ENCODE results near the gene TBX5.

Gene TBX5

DNA sequence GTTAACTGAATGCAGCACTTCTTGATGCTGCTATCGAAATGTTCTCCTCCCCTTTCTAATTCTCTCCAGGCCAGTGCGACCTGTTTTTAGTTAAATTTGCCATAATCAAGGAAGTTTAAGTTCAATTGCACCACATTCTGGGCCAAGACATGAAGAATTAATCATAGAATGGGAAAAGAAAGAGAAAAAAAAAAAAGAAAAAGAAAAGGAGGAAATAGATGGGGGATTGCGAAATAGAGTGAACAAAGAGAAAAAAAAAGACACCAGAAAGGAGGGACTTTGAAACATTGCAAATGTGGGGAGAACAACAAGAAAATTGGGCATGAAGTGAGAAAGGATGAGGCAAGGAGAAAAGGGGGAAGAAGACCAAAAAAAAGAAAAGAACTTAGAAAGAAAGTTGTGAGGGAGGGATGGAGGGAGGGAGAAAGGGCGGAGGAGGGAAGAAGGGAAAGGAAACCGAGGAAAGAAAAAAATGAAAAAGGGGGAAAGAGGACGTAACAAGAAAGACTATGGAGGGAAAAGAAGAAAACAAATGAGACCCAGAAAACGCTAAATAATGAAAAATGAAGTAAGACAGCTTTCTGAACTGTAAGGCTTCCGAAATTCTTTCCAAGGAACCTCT is 32.8 kb upstream of the TBX5 start:
- TF ChIP-seq, protein P1, sequence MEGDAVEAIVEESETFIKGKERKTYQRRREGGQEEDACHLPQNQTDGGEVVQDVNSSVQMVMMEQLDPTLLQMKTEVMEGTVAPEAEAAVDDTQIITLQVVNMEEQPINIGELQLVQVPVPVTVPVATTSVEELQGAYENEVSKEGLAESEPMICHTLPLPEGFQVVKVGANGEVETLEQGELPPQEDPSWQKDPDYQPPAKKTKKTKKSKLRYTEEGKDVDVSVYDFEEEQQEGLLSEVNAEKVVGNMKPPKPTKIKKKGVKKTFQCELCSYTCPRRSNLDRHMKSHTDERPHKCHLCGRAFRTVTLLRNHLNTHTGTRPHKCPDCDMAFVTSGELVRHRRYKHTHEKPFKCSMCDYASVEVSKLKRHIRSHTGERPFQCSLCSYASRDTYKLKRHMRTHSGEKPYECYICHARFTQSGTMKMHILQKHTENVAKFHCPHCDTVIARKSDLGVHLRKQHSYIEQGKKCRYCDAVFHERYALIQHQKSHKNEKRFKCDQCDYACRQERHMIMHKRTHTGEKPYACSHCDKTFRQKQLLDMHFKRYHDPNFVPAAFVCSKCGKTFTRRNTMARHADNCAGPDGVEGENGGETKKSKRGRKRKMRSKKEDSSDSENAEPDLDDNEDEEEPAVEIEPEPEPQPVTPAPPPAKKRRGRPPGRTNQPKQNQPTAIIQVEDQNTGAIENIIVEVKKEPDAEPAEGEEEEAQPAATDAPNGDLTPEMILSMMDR (IDR thresholded peaks at IDR 0.05; ENCODE audit: low read depth, low read length, missing control alignments), result no peak
- Histone ChIP-seq H3K27me3 (replicated peaks) (peaks cover 40% of the 10 kb centered on the region), H3K27ac (no peak overlapping the region), H3K36me3 (replicated peaks) (no peaks in the 10 kb centered on the region), H3K4me3 (ENCODE audit: low read depth, low read length) (no peak overlapping the region)
- in situ Hi-C loops (cut with HindIII; ENCODE audit: low pct_ligation_motif_present, low sequenced_read_pairs), result no loop called here
- DNase-seq, result no peak

- TF ChIP-seq, protein P1 (IDR thresholded peaks at IDR 0.05; ENCODE audit: low read depth, low read length, missing control alignments), result no peak
- Histone ChIP-seq H3K36me3 (replicated peaks) (no peaks in the 10 kb centered on the region), H3K27ac (no peak overlapping the region), H3K4me3 (ENCODE audit: low read depth, low read length) (no peak overlapping the region), H3K27me3 (replicated peaks) (peaks cover 6% of the 10 kb centered on the region)
- DNase-seq, result no peak
- in situ Hi-C loops (cut with HindIII; ENCODE audit: low pct_ligation_motif_present, low sequenced_read_pairs), result no loop called here
These were observed 28.4 kb upstream of the TBX5 start for GRCh38 chr12:114434341-114434740.

DNA sequence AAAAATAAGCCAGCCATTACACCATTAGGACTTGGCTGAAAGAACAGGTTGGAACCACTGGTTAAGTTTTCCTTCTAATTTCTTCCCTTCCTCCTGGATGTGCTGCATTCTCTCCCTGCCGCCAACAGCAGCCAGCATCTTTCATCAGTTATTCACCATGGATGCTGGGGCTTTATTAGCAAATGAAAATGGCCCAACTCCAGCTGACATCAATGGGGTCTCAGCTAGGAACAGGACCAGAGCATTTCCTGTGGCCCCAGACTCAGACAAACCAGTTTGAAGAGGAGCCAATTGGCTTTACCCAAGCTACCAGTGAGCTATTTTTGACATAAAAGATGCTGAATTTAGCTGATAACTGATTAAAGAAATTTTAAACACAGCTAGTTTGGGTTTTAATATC is 26.0 kb upstream of the TBX5 start:
- no peaks in the 10 kb centered on the region for H3K27me3 ChIP-seq (replicated peaks)
- no peaks in the 10 kb centered on the region for H3K36me3 ChIP-seq (replicated peaks)
- H3K27ac ChIP-seq, result no peak overlapping the region
- in situ Hi-C loops (cut with HindIII; ENCODE audit: low pct_ligation_motif_present, low sequenced_read_pairs), result no loop called here
- DNase-seq, result no peak
- TF ChIP-seq, protein P1 (IDR thresholded peaks at IDR 0.05; ENCODE audit: low read depth, low read length, missing control alignments), result no peak
- no peak overlapping the region for H3K4me3 ChIP-seq (ENCODE audit: low read depth, low read length)

GRCh38 chr12:114430306-114430705 is 24.4 kb upstream of the TBX5 start:
- Histone ChIP-seq H3K27ac (no peak overlapping the region), H3K27me3 (replicated peaks) (no peaks in the 10 kb centered on the region), H3K4me3 (ENCODE audit: low read depth, low read length) (no peak overlapping the region), H3K36me3 (replicated peaks) (no peaks in the 10 kb centered on the region)
- in situ Hi-C loops (cut with HindIII; ENCODE audit: low pct_ligation_motif_present, low sequenced_read_pairs), result no loop called here
- TF ChIP-seq, protein P1 (IDR thresholded peaks at IDR 0.05; ENCODE audit: low read depth, low read length, missing control alignments), result no peak
- no peak for DNase-seq

DNA sequence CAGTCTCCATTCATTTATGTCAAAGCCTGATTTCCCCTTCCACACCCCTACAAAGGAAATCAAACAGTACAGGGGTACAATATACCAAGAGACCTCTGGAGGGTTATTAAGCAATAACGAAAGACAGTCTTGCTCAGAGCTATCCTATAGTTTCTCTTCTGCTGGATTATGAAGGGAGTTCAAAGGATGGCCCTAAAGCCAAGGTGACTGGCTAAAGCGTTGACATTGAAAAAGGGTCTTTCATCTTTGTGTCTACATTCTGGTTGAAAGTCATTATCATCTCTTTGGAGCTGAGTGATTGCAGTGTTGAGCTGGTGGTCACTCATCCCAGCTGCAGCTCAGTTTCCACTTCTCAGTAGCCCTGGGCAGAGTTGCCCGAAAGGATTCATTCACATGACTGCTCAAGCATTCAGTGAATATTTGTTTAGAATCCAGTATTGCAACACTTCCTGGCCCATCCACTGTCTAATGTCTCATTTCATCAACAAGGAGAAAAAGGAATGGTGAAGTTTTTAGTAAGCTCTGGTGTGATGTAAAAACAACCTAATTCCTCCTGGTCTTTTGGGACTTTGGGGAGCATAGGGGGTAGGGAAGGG is 19.2 kb upstream of the TBX5 start:
- in situ Hi-C loops (cut with HindIII; ENCODE audit: low pct_ligation_motif_present, low sequenced_read_pairs), result no loop called here
- Histone ChIP-seq H3K4me3 (ENCODE audit: low read depth, low read length) (no peak overlapping the region), H3K36me3 (replicated peaks) (no peaks in the 10 kb centered on the region), H3K27ac (no peak overlapping the region), H3K27me3 (replicated peaks) (no peaks in the 10 kb centered on the region)
- no peak for DNase-seq
- TF ChIP-seq, protein P1 (IDR thresholded peaks at IDR 0.05; ENCODE audit: low read depth, low read length, missing control alignments), result no peak

DNA sequence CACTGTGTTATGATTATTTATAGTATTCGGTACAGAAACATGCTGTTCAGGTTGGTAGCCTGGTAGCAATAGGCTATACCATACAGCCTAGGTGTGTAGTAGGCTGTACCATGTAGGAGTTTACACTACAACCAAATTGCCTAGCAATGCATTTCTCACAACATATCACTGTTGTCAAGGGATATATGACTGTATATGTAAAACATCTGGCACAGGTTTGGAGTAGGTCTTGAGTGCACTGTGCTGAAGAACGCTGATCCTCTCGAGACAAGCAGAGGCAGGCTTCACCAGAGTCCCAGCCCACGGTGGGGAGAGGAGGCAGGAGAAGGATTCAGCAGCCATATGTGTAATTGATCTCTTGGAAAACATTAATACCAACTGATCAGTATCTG is 15.0 kb upstream of the TBX5 start:
- TF ChIP-seq, protein P1 (IDR thresholded peaks at IDR 0.05; ENCODE audit: low read depth, low read length, missing control alignments), result no peak
- DNase-seq, result no peak
- Histone ChIP-seq H3K27me3 (replicated peaks) (no peaks in the 10 kb centered on the region), H3K36me3 (replicated peaks) (no peaks in the 10 kb centered on the region), H3K27ac (no peak overlapping the region), H3K4me3 (ENCODE audit: low read depth, low read length) (no peak overlapping the region)
- in situ Hi-C loops (cut with HindIII; ENCODE audit: low pct_ligation_motif_present, low sequenced_read_pairs), result no loop called here

Measured in brain microvascular endothelial cell (primary cell).